Muscle layer of colon (tissue), 2 donors: ENCODE measurements around the gene LLGL2.

ENCODE experiments used
- H3K27ac ChIP-seq: one replicate; pipeline ENCODE4 v1.7.0; 2013; ENCODE audit warnings: low read depth, mild to moderate bottlenecking, low read length, moderate library complexity
- H3K27me3 ChIP-seq, 2 donors: one replicate each; pipeline ENCODE4 v1.7.0; 2013; ENCODE audit warnings: low read length in 2 of 2, mild to moderate bottlenecking in 2 of 2; ENCODE audit not compliant: insufficient read depth in 2 of 2, control insufficient read depth in 1 of 2
- H3K36me3 ChIP-seq: one replicate; pipeline ENCODE4 v1.7.0; 2013; ENCODE audit warnings: mild to moderate bottlenecking, low read length; ENCODE audit not compliant: insufficient read depth
- H3K4me1 ChIP-seq: one replicate; pipeline ENCODE4 v1.7.0; 2013; ENCODE audit warnings: mild to moderate bottlenecking, low read length; ENCODE audit not compliant: insufficient read depth
- H3K4me3 ChIP-seq, 2 donors: one replicate each; pipeline ENCODE4 v1.7.0; 2013; ENCODE audit warnings: low read length in 2 of 2, low read depth in 1 of 2, mild to moderate bottlenecking in 1 of 2, moderate library complexity in 1 of 2
- H3K9ac ChIP-seq: one replicate; pipeline ENCODE4 v1.7.0; 2013; ENCODE audit warnings: low read length
- H3K9me3 ChIP-seq: one replicate; pipeline ENCODE4 v1.7.0; 2013; ENCODE audit warnings: mild to moderate bottlenecking, low read length
- donor health status: abdominal sarcoma.
- donor health status: Adenocarcinoma of cecum.

LLGL2 gene

DNA sequence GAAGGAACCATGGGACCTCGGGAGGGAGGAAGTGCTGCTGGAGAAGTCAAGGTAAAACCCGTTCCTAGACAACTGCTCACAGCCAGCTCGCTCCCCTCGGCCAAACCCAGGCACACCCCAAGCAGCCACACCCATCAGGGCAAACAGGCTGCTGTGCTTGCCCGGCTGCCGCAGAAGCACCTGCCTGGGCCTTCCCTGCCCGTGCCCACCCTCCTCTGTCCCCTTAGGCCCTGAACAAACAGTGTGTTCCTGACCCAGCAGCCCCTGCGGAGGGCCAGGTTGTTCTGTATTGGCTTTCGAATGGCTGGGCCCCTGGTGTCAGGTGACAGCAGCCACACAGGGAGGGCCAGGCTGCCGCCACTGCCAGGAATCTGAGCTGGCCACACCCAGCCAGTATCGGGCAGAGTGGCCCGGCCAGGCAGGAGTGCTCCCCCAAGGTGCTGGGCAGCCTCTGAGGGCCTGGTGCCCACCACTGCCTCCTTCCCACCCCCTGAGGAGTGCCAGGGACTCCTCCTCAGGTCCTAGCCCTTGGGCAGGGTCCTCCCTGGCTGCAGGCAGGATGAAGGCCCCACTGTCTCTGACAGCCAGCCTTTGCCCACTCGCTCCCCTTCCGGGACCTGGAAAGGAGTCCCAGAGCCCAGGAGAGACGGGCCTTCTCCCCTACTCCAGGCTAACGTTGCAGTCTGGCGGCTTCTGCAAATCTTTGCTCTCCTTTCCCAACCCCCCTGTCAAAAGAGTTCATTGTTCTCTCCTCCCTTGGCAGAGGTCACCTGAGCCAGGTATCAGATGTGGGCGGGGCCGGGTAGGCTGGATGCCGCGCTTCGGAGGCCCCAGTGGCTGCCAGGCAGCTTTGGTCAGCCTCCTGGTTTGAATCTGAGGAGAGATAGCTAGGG, 24.0 kb downstream of the LLGL2 start:
- Histone ChIP-seq H3K27ac (no peak overlapping the region), H3K36me3 (no peaks in the 10 kb centered on the region), H3K9ac (no peak overlapping the region), H3K4me3 (no peak overlapping the region), H3K27me3 (no peaks in the 10 kb centered on the region), H3K4me1 (peaks cover 5% of the 10 kb centered on the region), H3K9me3 (no peaks in the 10 kb centered on the region)

GRCh38 chr17:75550139-75550465, 24.6 kb downstream of the LLGL2 start:
- H3K9ac ChIP-seq: no peak overlapping the region
- no peaks in the 10 kb centered on the region for H3K9me3 ChIP-seq
- peaks cover 5% of the 10 kb centered on the region for H3K4me1 ChIP-seq
- H3K4me3 ChIP-seq: no peak overlapping the region
- no peaks in the 10 kb centered on the region for H3K36me3 ChIP-seq
- H3K27ac ChIP-seq: no peak overlapping the region
- H3K27me3 ChIP-seq: no peaks in the 10 kb centered on the region

DNA sequence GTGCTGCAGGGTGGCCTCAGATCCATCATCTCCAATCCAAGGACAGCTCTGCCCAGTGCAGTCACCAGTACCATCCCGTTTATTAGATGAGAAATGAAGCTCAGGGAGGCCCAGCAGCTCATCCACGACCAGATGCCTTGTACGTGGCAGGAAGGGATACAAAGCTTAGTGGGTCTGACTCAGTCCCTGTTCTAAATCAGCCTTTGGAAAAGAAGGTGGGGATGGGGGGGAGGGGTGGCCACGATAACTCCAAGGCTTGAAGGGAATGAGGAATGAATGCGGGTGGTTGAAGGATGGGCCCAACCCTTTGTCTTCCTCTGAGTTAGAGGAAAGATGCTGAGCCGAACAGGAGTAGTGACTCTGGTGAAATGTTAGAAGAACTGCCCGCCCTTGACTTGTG, 25.8 kb downstream of the LLGL2 start:
- Histone ChIP-seq H3K9ac (no peak overlapping the region), H3K4me1 (peaks cover 5% of the 10 kb centered on the region), H3K27me3 (no peaks in the 10 kb centered on the region), H3K9me3 (no peaks in the 10 kb centered on the region), H3K4me3 (no peak overlapping the region), H3K36me3 (no peaks in the 10 kb centered on the region), H3K27ac (no peak overlapping the region)

DNA sequence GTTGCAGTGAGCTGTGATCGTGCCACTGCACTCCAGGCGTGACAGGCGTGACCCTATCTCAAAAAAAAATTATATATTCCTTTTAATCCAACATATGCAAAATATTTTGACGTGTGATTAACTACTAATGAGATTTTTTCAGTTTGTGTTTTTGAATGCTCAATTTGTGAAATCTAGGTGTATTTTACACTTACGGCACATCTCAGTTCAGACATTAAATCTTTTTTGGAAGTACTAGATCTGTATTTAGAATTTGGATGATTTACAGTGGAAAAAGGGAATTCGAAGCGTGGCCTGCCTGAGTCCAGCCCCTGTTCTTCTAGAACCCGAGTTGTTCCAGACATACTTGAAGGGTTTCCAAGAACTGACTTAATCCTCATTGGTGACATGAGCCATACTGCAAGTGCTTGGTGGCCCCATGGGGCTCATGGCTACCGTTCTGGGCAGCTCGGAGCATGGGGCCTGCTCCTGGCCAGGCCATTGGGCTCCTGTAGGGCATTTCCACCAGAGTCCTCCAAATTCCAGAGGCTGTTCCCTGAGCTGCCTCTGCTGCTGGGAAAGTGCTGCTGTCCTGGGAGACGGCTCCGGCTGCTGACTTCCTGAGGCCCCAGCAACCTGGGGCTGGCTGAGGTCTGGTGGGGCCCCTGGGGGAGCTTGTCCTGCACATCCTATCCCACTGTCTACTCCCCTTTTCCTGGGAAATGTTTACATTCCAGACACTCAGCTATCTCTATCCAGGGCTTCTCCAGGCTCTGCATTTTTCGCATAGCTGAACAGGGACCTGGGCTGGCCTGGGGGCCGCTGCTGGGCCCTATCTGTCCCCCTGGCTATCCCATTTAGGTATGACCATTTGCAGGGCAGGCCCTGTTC, 27.2 kb downstream of the LLGL2 start:
- Histone ChIP-seq H3K9me3 (no peaks in the 10 kb centered on the region), H3K4me1 (peaks cover 5% of the 10 kb centered on the region), H3K36me3 (no peaks in the 10 kb centered on the region), H3K4me3 (no peak overlapping the region), H3K9ac (no peak overlapping the region), H3K27me3 (no peaks in the 10 kb centered on the region), H3K27ac (no peak overlapping the region)

DNA sequence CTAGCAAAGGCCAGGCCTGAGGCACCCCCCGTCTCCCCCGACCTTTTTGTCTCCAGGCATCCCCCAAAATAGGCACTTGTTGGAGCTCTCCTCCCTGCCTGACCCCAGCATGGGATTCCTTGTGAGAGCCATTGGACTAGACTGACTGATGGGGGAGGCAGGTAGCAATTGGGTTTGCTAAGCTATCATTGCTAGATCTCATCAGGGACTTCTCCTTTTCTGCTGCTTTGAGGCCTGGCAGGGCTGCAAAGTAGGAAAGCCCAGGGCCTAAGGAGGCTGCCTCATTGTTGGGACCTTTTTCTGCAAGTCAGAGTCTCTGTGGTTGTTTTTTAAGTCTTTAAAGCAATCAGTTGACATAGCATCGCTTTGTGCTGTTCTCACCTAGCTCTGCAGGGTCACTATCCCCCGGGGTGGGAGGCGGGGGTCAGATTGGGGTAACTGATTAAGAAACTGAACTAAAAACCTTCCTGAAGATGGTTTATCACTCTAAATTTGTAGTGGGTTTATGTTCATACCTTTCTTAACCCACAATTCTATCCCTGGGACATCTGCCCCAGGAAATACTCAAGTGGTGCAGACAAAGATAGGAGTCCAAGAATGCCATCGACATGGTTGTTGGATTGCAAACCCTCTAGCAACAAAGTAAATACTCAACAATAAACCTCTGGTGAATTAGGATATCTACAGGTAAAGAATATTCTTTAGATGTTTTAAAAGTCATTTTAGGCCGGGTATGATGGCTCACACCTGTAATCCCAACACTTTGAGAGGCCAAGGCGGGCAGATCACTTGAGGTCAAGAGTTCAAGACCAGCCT, 28.0 kb downstream of the LLGL2 start:
- Histone ChIP-seq H3K9ac (no peak overlapping the region), H3K27me3 (no peaks in the 10 kb centered on the region)

DNA sequence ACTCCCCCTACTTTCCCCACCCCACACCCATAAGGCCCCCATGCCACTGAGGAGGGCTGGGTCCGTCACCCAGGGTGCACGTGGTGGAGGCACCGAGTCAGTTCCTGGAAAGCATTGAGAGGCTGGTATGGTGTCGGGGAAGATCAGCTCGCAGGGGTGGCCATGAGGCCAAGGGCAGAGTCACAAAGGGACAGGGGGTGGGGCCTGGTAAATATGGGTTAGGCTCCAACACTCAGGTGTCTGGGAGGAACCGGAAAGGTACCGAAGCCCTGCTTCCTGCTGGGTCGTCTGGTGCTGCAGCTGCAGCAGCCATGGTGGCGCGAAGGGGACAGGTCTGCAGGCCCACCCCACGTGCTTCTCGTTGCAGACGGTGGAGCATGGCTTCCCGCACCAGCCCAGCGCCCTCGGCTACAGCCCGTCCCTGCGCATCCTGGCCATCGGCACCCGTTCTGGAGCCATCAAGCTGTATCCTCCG, 30.2 kb downstream of the LLGL2 start:
- no peak overlapping the region for H3K4me3 ChIP-seq
- H3K27ac ChIP-seq: no peak overlapping the region
- no peaks in the 10 kb centered on the region for H3K9me3 ChIP-seq
- H3K27me3 ChIP-seq: no peaks in the 10 kb centered on the region
- H3K4me1 ChIP-seq: peaks cover 5% of the 10 kb centered on the region
- no peaks in the 10 kb centered on the region for H3K36me3 ChIP-seq
- no peak overlapping the region for H3K9ac ChIP-seq

More for the DNA sequence above, 28.0 kb downstream of the LLGL2 start:
- Histone ChIP-seq H3K36me3 (no peaks in the 10 kb centered on the region), H3K9me3 (no peaks in the 10 kb centered on the region), H3K4me3 (no peak overlapping the region), H3K27ac (no peak overlapping the region), H3K4me1 (peaks cover 5% of the 10 kb centered on the region)

GRCh38 chr17:75557075-75557851, 31.8 kb downstream of the LLGL2 start:
- H3K27ac ChIP-seq: no peak overlapping the region
- no peak overlapping the region for H3K4me3 ChIP-seq
- no peak overlapping the region for H3K9ac ChIP-seq
- H3K27me3 ChIP-seq: no peaks in the 10 kb centered on the region
- no peaks in the 10 kb centered on the region for H3K9me3 ChIP-seq
- H3K36me3 ChIP-seq: no peaks in the 10 kb centered on the region
- peaks cover 5% of the 10 kb centered on the region for H3K4me1 ChIP-seq

DNA sequence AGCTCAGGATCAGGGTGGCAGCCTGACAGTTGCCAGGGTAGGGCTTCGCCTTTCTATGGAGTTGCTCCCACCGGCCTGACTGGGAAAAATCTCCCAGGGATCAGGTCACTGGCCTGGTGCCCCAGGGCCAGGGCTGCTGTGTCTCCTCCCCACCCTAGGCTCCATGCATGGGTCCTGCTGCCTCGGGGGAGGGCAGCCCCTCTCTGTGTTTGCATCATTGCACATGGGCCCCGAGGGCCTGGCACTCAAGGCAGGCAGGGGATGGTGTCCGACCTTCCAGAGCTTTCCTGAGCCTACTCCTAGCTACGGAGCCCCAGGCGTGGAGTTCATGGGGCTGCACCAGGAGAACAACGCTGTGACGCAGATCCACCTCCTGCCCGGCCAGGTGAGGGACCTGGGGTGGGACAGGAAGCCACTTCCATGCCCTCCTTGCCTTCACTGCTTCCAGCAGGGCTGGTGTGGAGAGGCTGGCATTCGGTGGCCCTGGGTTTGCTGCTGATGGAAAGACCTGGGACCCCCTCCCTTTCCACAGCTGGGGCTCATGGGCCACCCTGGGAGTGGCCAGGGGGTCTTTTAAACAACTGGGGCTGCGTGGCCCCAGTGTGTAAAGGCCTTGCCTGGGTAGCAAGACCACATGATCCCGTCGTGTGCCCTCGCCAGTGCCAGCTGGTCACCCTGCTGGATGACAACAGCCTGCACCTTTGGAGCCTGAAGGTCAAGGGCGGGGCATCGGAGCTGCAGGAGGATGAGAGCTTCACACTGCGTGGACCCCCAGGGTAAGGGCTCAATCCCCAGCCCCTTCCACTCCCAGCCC, 32.6 kb downstream of the LLGL2 start:
- peaks cover 2% of the 10 kb centered on the region for H3K4me1 ChIP-seq
- no peak overlapping the region for H3K27ac ChIP-seq

DNA sequence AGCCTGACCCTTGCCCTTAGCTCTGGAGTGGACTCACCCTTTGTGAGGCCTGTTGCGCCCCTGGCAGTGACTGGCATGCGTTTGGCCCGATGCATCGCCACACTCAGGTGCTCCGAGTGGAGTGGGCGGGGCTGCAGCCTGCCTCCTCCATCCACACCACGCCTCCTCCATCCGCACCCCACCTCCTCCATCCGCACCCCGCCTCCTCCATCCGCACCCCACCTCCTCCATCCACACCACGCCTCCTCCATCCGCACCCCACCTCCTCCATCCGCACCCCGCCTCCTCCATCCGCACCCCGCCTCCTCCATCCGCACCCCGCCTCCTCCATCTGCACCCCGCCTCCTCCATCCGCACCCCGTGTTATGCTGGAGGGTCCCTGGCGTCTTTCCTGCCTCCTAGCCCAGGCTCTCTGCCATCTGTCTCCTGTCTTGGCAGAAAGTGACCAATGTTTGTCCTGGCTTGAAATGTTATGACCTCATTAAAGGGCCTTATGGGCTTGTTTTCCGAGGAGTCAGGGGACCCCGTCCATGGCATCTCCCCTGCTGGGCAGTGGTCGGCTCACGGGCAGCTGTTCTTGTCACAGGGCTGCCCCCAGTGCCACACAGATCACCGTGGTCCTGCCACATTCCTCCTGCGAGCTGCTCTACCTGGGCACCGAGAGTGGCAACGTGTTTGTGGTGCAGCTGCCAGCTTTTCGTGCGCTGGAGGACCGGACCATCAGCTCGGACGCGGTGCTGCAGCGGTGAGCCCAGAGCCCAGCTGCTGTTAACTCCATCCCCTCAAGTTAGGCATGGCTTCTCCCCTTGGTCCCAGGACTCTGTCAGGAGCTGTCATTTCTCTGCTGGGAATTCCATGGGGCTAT, 33.4 kb downstream of the LLGL2 start:
- Histone ChIP-seq H3K9me3 (no peaks in the 10 kb centered on the region), H3K9ac (no peak overlapping the region), H3K36me3 (no peaks in the 10 kb centered on the region), H3K27me3 (no peaks in the 10 kb centered on the region), H3K4me3 (no peak overlapping the region), H3K4me1 (no peaks in the 10 kb centered on the region), H3K27ac (no peak overlapping the region)

More for the DNA sequence above, 32.6 kb downstream of the LLGL2 start:
- Histone ChIP-seq H3K4me3 (no peak overlapping the region), H3K9ac (no peak overlapping the region), H3K36me3 (no peaks in the 10 kb centered on the region), H3K27me3 (no peaks in the 10 kb centered on the region), H3K9me3 (no peaks in the 10 kb centered on the region)
